ENCODE measurements around the gene IDS.
"Not testable (repeated sequence)": the region's sequence is repeated elsewhere in the genome, so short reads cannot be mapped to it uniquely, and the experiment has no call there.

The IDS gene

GRCh38 chrX:149497626-149498025 is 7.5 kb downstream of the IDS start:
- DNase-seq (ENCODE audit: low read depth), result no peak

GRCh38 chrX:149497054-149497453 is 8.1 kb downstream of the IDS start:
- no peak for DNase-seq (ENCODE audit: low read depth)

- peak; percentile 72 for DNase-seq (ENCODE audit: low read depth)
Measured at GRCh38 chrX:149495573-149496071, 9.5 kb downstream of the IDS start.

- DNase-seq (ENCODE audit: low read depth), result no peak
Measured at GRCh38 chrX:149494844-149495565, 10.1 kb downstream of the IDS start.

- peak; percentile 7 for DNase-seq (ENCODE audit: low read depth)
Measured at GRCh38 chrX:149493567-149494562, 11.2 kb downstream of the IDS start.

GRCh38 chrX:149491812-149492211 is 13.3 kb downstream of the IDS start:
- no peak for DNase-seq (ENCODE audit: low read depth)

GRCh38 chrX:149490100-149490499 is 15.0 kb downstream of the IDS start:
- peak; percentile 4 for DNase-seq (ENCODE audit: low read depth)

- DNase-seq (ENCODE audit: low read depth), result not testable (repeated sequence)
Measured at GRCh38 chrX:149488411-149489052, 16.6 kb downstream of the IDS start.

- DNase-seq (ENCODE audit: low read depth), result not testable (repeated sequence)
Measured at GRCh38 chrX:149488008-149488407, 17.1 kb downstream of the IDS start.

- DNase-seq (ENCODE audit: low read depth), result no peak
Measured at GRCh38 chrX:149487292-149487691, 17.8 kb downstream of the IDS start.

- DNase-seq (ENCODE audit: low read depth), result no peak
Measured at GRCh38 chrX:149476513-149476912, 28.6 kb downstream of the IDS start.

GRCh38 chrX:149473966-149474365 is 31.1 kb downstream of the IDS start:
- no peak for DNase-seq (ENCODE audit: low read depth)

- DNase-seq (ENCODE audit: low read depth), result no peak
Measured at GRCh38 chrX:149473092-149473491, 32.0 kb downstream of the IDS start.

- no peak for DNase-seq (ENCODE audit: low read depth)
Measured at GRCh38 chrX:149472625-149473024, 32.5 kb downstream of the IDS start.

GRCh38 chrX:149471397-149471796 is 33.7 kb downstream of the IDS start:
- DNase-seq (ENCODE audit: low read depth), result no peak

GRCh38 chrX:149470955-149471354 is 34.2 kb downstream of the IDS start:
- peak; percentile 23 for DNase-seq (ENCODE audit: low read depth)

GRCh38 chrX:149469406-149469805 is 35.7 kb downstream of the IDS start:
- no peak for DNase-seq (ENCODE audit: low read depth)

GRCh38 chrX:149467920-149468319 is 37.2 kb downstream of the IDS start:
- DNase-seq (ENCODE audit: low read depth), result no peak

- no peak for DNase-seq (ENCODE audit: low read depth)
Measured at GRCh38 chrX:149467461-149467860, 37.6 kb downstream of the IDS start.

GRCh38 chrX:149462849-149463248 is 42.3 kb downstream of the IDS start:
- no peak for DNase-seq (ENCODE audit: low read depth)

GRCh38 chrX:149461746-149462145 is 43.4 kb downstream of the IDS start:
- no peak for DNase-seq (ENCODE audit: low read depth)

GRCh38 chrX:149458586-149458985 is 46.5 kb downstream of the IDS start:
- DNase-seq (ENCODE audit: low read depth), result no peak
